ENCODE measurements around the gene CCR9.

Gene CCR9

GRCh38 chr3:45872569-45872968, 13.8 kb upstream of the CCR9 start:
- no peak for TF ChIP-seq CTCF (IDR thresholded peaks at IDR 0.05; ENCODE audit: control insufficient read depth, extremely low read depth, insufficient read depth)
- no peak overlapping the region for H3K4me3 ChIP-seq (ENCODE audit: low read depth, low read length)
- DNase-seq (ENCODE audit: low read depth): no peak

GRCh38 chr3:45873036-45873435, 13.3 kb upstream of the CCR9 start:
- no peak overlapping the region for H3K4me3 ChIP-seq (ENCODE audit: low read depth, low read length)
- TF ChIP-seq CTCF (IDR thresholded peaks at IDR 0.05; ENCODE audit: control insufficient read depth, extremely low read depth, insufficient read depth): no peak
- no peak for DNase-seq (ENCODE audit: low read depth)

GRCh38 chr3:45873638-45874037, 12.7 kb upstream of the CCR9 start:
- DNase-seq (ENCODE audit: low read depth): no peak
- H3K4me3 ChIP-seq (ENCODE audit: low read depth, low read length): no peak overlapping the region
- no peak for TF ChIP-seq CTCF (IDR thresholded peaks at IDR 0.05; ENCODE audit: control insufficient read depth, extremely low read depth, insufficient read depth)

- H3K4me3 ChIP-seq (ENCODE audit: low read depth, low read length): no peak overlapping the region
- no peak for TF ChIP-seq CTCF (IDR thresholded peaks at IDR 0.05; ENCODE audit: control insufficient read depth, extremely low read depth, insufficient read depth)
- no peak for DNase-seq (ENCODE audit: low read depth)
Measured at GRCh38 chr3:45874677-45875346, 11.5 kb upstream of the CCR9 start.

GRCh38 chr3:45878124-45878523, 8.2 kb upstream of the CCR9 start:
- TF ChIP-seq CTCF (IDR thresholded peaks at IDR 0.05; ENCODE audit: control insufficient read depth, extremely low read depth, insufficient read depth): no peak
- DNase-seq (ENCODE audit: low read depth): no peak
- H3K4me3 ChIP-seq (ENCODE audit: low read depth, low read length): no peak overlapping the region

GRCh38 chr3:45880725-45881077, 5.6 kb upstream of the CCR9 start:
- DNase-seq (ENCODE audit: low read depth): no peak
- TF ChIP-seq CTCF (IDR thresholded peaks at IDR 0.05; ENCODE audit: control insufficient read depth, extremely low read depth, insufficient read depth): no peak
- no peak overlapping the region for H3K4me3 ChIP-seq (ENCODE audit: low read depth, low read length)
